IPS DF 4.7 (cell line): ENCODE measurements around the gene PNPLA6.

Source experiments
- DNase-seq: peaks from one replicate; pipeline ENCODE4 v3.0.0-alpha.2; 2013; ENCODE audit warnings: low spot score; ENCODE audit errors: extremely low read depth

The PNPLA6 gene

DNA sequence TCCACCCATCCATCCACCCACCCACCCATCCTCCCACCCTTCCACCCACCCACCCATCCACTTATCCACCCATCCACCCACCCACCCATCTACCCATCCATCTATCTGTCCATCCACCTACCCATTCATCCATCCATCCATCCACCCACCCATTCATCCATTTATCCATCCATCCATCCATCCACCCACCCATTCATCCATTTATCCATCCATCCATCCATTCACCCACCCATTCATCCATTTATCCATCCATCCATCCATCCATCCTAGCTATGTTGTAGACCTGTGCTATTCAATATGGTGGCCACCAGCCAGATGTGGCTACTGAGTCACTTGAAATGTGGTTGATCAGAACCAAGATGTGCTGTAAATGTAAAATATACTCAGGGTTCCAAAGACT is 65.2 kb downstream of the PNPLA6 start:
- DNase-seq: no peak

DNA sequence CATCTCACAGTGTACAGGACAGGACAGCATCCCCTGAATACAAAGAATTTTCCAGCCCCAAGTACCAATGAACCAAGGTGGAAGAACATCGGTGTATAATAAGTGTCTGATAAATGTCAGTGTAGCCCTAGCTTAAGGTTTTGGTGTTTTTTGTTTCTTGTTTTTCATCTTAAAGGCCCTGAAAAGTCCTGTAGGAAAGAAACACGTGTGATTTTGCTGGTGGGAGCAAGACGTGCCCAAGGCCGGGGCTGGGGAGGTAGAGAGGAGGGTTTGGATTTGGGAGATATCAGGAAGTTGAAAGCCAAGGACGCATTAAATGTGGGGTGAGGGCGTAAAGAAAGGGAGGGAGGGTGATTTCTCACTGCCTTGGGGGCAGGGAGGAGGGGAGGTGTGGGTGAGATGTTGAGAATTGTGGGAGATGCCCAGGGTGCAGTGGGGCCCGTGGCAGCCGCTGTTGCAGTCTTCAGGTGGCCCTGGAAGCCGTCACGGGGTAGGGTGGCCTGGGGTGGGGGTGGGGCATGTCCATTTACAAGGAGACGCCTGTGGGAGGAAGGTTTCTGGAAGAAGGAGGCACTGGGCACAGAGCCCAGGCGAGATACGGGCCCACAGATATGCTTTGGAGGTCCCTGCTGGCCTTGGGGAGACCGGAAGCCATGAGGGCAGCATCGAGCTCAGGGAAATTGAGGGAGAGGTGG is 66.9 kb downstream of the PNPLA6 start:
- DNase-seq: no peak

DNA sequence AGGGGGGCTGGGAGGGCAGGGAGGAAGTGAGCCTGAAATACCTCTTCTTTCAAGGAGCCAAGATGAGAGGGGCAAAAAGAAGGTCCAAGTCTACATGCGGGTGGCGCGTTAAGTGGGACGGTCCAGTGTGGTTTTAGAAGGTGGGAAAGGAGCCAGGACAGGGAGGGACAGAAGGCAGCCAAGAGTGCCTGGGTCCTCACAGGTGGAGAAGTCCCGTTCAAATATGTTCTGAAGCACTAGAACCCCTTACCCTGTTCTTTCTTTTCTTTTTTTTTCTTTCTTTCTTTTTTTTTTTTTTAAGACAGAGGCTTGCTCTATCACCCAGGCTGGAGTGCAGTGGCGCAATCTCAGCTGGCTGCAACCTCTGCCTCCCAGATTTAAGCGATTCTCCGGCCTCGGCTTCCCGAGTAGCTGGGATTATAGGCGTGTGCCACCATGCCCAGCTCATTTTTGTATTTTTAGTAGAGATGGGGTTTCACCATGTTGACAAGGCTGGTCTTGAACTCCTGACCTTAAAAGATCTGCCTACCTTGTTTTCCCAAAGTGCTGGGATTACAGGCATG is 67.5 kb downstream of the PNPLA6 start:
- DNase-seq: no peak

DNA sequence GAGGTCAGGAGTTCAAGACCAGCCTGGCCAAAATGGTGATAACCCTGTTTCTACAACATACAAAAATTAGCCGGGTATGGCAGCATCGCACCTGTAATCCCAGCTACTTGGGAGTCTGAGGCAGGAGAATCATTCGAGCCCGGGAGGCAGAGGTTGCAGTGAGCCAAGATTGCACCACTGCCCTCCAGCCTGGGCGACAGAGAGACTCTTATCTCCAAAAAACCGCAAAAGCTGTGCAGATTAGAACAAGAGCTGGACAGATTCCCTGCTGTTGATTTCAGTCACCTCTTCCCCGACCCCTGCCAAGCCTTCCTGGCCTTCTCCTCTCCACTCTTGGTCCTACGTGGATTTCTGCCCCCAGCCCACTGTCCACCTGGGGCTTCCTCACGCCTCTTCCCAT is 68.4 kb downstream of the PNPLA6 start:
- DNase-seq: no peak

DNA sequence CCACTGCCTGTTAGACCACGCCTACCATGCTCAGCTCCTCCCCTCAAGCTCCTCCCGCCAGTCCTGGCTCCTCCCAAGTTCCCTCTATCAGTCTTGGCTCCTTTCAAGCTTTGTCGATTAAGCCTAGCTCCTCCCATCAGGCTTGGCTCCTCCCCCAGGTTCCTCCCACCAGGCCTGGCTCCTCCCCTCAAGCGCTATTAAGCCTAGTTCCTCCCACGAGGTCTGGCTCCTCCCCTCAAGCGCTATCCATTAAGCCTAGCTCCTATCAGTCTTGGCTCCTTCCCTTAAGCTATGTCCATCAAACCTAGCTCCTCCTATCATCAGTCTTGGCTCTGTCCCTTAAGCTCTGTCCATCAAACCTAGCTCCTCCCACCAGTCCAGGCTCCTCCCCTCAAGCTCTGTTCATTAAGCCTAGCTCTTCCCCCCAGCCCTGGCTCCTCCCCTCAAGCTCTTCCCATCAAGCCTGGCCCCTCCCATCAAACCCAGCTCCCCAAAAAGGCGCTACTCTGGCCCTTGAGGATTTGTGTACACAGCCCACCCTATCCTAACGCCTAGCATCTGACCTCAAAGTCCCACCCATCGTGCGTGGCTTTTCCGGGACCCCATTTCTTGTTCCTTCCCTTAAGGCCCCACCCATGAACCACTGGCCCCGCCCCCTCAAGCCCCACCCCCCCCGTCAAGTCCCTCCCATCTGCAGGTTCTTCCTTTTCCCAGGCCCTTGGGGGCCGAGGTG is 70.1 kb downstream of the PNPLA6 start:
- peak; percentile 49 for DNase-seq

DNA sequence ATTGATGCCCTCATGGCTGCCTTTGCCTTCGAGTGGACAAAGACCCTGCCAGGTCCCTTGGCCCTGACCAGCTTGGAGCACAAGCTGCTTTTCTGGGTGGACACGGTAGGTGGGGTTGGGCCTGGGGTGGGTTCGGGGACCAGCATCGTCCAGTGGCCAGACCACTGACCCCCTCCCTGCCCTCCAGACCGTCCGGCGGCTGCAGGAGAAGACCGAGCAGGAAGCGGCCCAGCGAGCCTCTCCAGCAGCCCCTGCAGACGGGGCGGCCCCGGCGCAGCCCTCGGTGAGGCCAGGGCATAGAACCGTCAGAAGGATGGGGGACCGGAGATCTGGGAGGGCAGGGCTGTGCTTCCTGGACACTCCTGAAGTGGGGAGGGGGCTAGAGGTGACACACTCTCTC is 70.8 kb downstream of the PNPLA6 start:
- no peak for DNase-seq

DNA sequence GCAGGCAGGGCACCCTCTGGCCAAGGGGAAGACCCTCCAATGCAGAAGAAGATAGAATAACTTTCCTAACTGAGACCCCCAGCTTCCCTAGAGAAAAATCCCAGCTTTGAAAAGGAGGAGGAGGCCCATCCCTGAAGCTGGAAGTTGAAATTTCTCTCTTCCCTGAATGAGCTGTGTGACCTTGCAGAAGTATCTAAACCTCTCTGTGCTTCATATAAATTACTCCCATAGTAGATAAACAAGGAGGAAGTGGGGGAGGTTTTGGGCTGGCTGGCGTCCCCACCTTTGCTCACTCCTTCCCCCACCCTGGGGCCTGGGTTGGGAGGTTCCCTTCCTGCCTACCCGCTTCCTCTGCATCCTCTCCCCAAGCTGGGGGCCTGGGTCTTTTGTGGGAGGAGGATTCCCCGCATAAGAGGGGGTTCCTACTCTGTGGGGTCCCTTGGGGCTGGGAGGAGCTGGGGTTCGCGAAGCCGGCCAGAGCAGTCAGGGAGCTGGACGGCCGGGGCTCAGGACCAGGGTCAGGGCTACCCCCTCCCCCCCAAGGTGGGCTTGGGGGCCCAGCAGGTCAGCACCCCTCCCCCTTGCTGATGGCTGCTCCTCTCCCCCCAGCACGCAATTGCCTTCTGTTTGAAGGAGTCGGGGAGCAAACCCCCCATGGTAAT is 71.8 kb downstream of the PNPLA6 start:
- no peak for DNase-seq

DNA sequence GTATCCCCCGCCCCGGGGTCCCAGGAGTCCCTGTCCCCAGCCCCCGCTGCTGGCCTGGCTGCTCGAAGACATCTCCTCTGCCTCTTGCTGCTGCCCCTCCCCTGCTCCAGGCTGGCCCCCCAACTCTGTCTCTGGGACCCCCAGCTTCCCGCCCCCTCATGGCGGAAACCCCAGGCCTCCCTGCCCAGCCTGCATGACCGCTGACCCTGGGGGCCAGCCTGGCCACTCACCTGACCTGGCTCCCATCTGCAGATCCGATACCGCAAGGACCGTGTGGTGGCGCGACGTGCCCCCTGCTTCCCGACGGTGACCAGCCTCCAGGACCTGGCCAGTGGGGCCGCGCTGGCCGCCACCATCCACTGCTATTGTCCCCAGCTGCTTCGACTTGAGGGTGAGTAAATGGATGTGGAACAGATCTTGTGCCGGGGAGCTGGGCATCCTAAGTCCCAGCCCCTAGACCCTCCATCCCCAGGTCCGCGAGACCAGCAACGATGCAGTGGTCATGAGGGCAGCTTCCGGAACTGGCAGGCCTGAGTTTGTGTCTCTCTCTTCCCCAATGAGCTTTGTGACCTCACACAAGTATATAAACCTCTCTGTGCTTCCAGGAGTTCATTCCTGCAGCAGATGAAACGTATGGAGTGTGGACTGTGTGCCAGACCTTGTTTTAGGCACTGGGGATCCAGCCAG is 72.5 kb downstream of the PNPLA6 start:
- no peak for DNase-seq

DNA sequence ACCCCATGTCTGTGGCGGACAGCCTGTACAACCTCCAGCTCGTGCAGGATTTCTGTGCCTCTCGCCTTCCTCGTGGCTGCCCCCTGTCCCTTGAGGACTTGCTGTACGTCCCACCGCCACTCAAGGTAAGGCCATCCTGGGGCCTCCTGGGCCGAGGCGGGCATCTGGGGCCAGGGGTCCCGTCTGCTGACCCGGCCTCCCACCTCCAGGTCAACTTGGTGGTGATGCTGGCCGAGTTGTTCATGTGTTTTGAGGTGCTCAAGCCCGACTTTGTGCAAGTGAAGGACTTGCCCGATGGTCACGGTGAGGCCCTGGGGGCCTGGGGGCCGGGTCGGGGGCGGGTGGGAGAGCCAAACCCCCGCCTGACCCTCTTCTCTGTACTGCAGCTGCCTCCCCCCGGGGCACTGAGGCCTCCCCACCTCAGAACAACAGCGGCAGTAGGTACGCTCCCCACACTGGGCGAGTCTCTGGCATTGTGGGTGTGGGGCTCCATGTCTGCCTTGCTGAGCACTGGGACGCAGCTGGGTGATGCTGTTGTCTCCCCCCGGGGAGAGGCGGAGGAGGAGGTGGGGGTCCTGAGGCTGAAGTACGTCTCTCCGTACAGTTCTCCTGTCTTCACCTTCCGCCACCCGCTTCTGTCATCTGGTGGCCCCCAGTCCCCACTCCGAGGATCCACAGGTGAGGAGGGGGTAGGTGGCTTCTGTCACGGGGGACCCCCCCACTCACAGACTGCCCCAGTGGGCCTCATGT is 75.1 kb downstream of the PNPLA6 start:
- DNase-seq: no peak
